Measurements from ENCODE around the gene FADS1. TPM values are rescaled to one million over a fixed set of nuclear protein-coding genes. Genes with fewer than 3 reads are reported as not detected.

FADS1 gene
- total RNA-seq, 3 donors from 2014 or later, result 8.8 to 112 (median 15.1) TPM

DNA sequence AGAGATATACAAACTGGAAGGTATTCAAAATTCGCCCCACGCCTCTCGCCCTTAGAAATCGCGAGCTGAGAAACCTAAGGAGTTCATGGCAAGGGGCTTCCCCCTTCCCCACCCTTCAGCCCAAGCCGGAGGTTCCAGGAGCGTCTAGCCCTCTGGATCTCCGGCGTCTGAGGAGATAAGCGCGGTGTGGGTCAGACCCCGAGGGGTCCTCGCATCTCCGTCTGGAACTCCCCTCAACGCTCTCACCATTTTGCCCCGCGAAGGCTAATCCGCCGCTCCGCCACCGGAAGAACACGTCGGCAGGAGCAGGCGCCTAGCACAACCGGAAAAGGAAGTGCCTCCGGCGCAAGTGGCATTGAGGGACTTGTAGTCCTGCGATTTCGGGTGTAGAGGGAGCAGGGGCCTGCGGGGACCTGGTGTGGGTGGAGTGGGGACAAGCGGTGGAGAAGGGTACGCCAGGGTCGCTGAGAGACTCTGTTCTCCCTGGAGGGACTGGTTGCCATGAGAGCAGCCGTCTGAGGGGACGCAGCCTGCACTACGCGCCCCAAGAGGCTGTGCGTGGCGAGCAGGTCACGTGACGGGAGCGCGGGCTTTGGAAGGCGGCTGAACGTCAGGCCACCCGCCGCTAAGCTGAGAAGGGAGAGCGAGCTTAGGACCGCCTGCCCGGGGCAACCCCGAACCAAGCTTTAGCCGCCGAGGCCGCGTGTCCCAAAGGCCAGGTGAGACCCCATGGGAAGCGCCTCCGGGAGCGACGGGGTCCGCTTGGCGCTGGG is 24.3 kb downstream of the FADS1 start, which contains the start of the genes FEN1 and TMEM258:
TSS of gene FEN1 (plus strand) at position 602 of the 773 bp plus-strand sequence. CDS start 2,451 bp downstream, outside the sequence.
TSS of gene TMEM258 (minus strand) at position 290 of the 773 bp plus-strand sequence. CDS start at position 249, 41 bp downstream.
- H3K4me1 ChIP-seq, result no peaks in the 10 kb centered on the region
- H3K4me3 ChIP-seq, result peak within 1 kb of the TSS; percentile 74 to 89 (median 79)
- H3K27me3 ChIP-seq, result no peaks in the 10 kb centered on the region
- no peaks in the 10 kb centered on the region for H3K9me3 ChIP-seq
- TF ChIP-seq POLR2A (IDR thresholded peaks at IDR 0.05) (peak; percentile 80), POLR2AphosphoS5 (IDR thresholded peaks at IDR 0.05) (peak; percentile 81 to 99 (median 92))
- TF ChIP-seq, protein P1, sequence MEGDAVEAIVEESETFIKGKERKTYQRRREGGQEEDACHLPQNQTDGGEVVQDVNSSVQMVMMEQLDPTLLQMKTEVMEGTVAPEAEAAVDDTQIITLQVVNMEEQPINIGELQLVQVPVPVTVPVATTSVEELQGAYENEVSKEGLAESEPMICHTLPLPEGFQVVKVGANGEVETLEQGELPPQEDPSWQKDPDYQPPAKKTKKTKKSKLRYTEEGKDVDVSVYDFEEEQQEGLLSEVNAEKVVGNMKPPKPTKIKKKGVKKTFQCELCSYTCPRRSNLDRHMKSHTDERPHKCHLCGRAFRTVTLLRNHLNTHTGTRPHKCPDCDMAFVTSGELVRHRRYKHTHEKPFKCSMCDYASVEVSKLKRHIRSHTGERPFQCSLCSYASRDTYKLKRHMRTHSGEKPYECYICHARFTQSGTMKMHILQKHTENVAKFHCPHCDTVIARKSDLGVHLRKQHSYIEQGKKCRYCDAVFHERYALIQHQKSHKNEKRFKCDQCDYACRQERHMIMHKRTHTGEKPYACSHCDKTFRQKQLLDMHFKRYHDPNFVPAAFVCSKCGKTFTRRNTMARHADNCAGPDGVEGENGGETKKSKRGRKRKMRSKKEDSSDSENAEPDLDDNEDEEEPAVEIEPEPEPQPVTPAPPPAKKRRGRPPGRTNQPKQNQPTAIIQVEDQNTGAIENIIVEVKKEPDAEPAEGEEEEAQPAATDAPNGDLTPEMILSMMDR (IDR thresholded peaks at IDR 0.05), result peak; percentile 5 to 48 (median 21)
- DNase-seq (ENCODE audit: low spot score in 2 of 2), result peak; percentile 90 to 92
- intact Hi-C loops (cut with DNase I; ENCODE audit: low total_unique reads), result loop anchor here (10.0 kb wide), 1 partner anchor 292 kb away; no protein-coding TSS in a partner anchor
- H3K36me3 ChIP-seq, result no peaks in the 10 kb centered on the region
- H3K27ac ChIP-seq, result peak within 1 kb of the TSS; percentile 94 to 97

DNA sequence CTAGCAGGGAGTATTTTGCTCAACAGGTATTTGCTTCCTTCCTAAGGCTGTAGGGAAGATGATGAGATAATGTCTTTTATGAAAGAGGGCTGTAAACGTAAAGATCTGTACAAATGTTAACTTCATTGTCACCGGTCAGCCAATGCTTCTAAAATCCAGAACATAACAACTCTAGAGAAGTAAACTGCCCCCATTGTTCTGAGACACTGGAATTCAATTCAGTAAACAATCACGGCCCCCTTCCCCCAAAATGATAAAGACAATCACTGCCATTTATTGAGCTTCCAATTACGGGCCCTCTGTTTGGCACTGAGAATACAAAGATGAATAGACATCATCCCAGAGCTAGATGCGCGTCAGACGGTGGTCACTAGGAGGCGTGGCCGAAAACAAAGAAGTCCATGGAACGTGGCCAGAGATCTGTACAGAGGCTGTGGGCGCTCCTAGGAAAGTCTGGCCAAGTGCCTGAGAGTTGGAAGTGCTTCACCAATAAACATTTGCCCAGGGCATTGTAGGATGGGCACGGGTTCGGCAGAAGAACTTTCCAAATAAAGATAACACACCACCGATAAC is 25.0 kb downstream of the FADS1 start:
- peak; percentile 65 to 74 for DNase-seq (ENCODE audit: low spot score in 2 of 2)
- H3K27me3 ChIP-seq, result no peaks in the 10 kb centered on the region
- intact Hi-C loops (cut with DNase I; ENCODE audit: low total_unique reads), result loop anchor here (10.0 kb wide), 1 partner anchor 293 kb away; no protein-coding TSS in a partner anchor
- H3K36me3 ChIP-seq, result peaks cover 6% of the 10 kb centered on the region
- no peaks in the 10 kb centered on the region for H3K4me1 ChIP-seq
- no peaks in the 10 kb centered on the region for H3K9me3 ChIP-seq
- peak overlapping the region; percentile 74 to 89 (median 79) for H3K4me3 ChIP-seq
- no peak for TF ChIP-seq POLR2AphosphoS5 (IDR thresholded peaks at IDR 0.05)
- H3K27ac ChIP-seq, result peak overlapping the region; percentile 94 to 97

DNA sequence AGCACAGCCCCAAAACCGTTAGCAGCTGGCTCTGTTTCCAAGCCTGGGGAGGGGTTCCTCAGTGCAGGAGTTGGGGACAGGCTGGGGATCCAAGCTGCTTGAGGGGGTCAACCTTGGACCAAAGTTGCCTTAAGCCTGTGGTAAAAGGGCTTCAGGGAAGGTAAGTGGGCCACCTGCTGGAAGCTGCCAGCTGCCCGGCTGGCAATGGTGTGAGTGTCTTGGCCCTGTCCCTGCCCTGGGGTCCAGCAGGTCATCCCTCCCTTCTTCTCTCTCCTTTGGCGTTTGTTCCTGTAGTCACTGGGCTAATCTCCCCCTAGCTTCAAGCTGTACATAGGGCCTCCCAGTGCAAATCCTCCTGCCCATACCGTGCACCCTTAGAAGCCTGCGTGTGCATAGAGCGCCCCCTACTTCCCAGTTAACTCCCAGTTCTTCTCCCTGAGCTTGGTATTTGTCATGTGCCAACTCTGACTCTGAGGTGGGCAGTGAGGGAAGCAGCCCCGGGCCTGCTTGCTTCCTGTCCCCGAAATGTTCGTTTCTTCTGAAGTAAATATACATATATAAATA is 28.8 kb downstream of the FADS1 start:
- Histone ChIP-seq H3K4me1 (no peaks in the 10 kb centered on the region), H3K36me3 (peaks cover 8% of the 10 kb centered on the region), H3K9me3 (no peaks in the 10 kb centered on the region), H3K4me3 (no peak overlapping the region), H3K27ac (no peak overlapping the region), H3K27me3 (no peaks in the 10 kb centered on the region)
- intact Hi-C loops (cut with DNase I; ENCODE audit: low total_unique reads), result no loop called here
- TF ChIP-seq POLR2A (IDR thresholded peaks at IDR 0.05) (no peak), POLR2AphosphoS5 (IDR thresholded peaks at IDR 0.05) (no peak)
- TF ChIP-seq, protein P1 (IDR thresholded peaks at IDR 0.05), result no peak
- DNase-seq (ENCODE audit: low spot score in 2 of 2), result no peak

DNA sequence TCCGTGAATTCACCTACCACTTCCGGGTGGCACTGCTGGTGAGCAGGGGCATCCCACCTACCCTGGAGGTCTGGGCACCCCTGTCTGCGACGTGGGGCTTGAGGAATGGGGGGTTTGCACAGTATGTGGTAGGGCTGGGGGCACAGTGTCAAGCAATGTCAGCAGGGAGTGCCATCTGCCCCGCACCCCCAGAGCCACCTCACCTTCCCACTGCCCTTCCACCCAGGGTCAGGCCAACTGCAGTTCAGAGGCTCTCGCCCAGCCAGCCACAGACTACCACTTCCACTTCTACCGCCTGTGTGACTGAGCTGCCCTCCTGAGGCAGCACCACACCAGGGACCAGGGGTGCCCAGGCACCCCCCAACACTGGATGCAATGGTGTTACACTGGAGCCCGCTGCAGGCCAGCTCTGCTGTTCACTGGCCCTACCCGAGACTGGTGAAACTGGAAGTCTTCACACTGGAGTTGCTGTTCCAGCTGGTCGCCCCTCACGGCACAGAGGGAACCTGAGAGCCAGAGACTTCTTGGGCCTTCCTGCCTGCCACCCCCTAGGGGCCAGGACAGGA is 30.9 kb downstream of the FADS1 start:
- H3K9me3 ChIP-seq, result no peaks in the 10 kb centered on the region
- H3K4me1 ChIP-seq, result no peaks in the 10 kb centered on the region
- no peaks in the 10 kb centered on the region for H3K27me3 ChIP-seq
- no peak overlapping the region for H3K27ac ChIP-seq
- H3K36me3 ChIP-seq, result peaks cover 8% of the 10 kb centered on the region
- H3K4me3 ChIP-seq, result no peak overlapping the region
- intact Hi-C loops (cut with DNase I; ENCODE audit: low total_unique reads), result no loop called here
- DNase-seq (ENCODE audit: low spot score in 2 of 2), result no peak
- TF ChIP-seq, protein P1 (IDR thresholded peaks at IDR 0.05), result no peak
- no peak for TF ChIP-seq POLR2AphosphoS5 (IDR thresholded peaks at IDR 0.05)
- no peak for TF ChIP-seq POLR2A (IDR thresholded peaks at IDR 0.05)

DNA sequence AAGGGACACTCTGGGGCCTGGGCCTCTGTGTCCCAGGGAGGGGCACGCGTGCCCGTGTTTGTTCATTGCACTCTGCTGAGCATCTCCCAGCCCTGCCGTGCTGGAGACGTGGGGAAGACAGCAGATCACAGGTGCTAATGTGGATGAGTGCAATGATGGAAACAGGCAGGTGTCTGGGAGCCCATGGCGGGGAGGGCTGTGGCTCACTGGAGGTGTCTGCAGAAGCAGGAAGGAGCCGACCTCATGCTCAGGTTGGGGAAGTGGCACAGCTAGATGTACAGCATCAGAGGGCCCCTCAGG is 32.3 kb downstream of the FADS1 start:
- TF ChIP-seq, protein P1 (IDR thresholded peaks at IDR 0.05), result no peak
- TF ChIP-seq POLR2AphosphoS5 (IDR thresholded peaks at IDR 0.05) (no peak), POLR2A (IDR thresholded peaks at IDR 0.05) (no peak)
- H3K9me3 ChIP-seq, result no peaks in the 10 kb centered on the region
- no peak overlapping the region for H3K27ac ChIP-seq
- H3K4me3 ChIP-seq, result no peak overlapping the region
- H3K4me1 ChIP-seq, result no peaks in the 10 kb centered on the region
- no peak for DNase-seq (ENCODE audit: low spot score in 2 of 2)
- intact Hi-C loops (cut with DNase I; ENCODE audit: low total_unique reads), result loop anchor here (1.0 kb wide), 1 partner anchor 16 kb away; no protein-coding TSS in a partner anchor
- no peaks in the 10 kb centered on the region for H3K27me3 ChIP-seq
- H3K36me3 ChIP-seq, result peaks cover 8% of the 10 kb centered on the region
